Measurements from ENCODE around the gene ARVCF.

Gene ARVCF

GRCh38 chr22:20056161-20056560, 39.5 kb upstream of the ARVCF start:
- H3K4me3 ChIP-seq (ENCODE audit: low read length): no peak overlapping the region
- no peak for DNase-seq (ENCODE audit: low read depth)
- TF ChIP-seq, protein P1, sequence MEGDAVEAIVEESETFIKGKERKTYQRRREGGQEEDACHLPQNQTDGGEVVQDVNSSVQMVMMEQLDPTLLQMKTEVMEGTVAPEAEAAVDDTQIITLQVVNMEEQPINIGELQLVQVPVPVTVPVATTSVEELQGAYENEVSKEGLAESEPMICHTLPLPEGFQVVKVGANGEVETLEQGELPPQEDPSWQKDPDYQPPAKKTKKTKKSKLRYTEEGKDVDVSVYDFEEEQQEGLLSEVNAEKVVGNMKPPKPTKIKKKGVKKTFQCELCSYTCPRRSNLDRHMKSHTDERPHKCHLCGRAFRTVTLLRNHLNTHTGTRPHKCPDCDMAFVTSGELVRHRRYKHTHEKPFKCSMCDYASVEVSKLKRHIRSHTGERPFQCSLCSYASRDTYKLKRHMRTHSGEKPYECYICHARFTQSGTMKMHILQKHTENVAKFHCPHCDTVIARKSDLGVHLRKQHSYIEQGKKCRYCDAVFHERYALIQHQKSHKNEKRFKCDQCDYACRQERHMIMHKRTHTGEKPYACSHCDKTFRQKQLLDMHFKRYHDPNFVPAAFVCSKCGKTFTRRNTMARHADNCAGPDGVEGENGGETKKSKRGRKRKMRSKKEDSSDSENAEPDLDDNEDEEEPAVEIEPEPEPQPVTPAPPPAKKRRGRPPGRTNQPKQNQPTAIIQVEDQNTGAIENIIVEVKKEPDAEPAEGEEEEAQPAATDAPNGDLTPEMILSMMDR (conservative IDR thresholded peaks at IDR 0.05; ENCODE audit: low read length): no peak

- no peak overlapping the region for H3K4me3 ChIP-seq (ENCODE audit: low read length)
- no peak for DNase-seq (ENCODE audit: low read depth)
- TF ChIP-seq, protein P1 (conservative IDR thresholded peaks at IDR 0.05; ENCODE audit: low read length): no peak
Measured at GRCh38 chr22:20055654-20056053, 39.0 kb upstream of the ARVCF start.

DNA sequence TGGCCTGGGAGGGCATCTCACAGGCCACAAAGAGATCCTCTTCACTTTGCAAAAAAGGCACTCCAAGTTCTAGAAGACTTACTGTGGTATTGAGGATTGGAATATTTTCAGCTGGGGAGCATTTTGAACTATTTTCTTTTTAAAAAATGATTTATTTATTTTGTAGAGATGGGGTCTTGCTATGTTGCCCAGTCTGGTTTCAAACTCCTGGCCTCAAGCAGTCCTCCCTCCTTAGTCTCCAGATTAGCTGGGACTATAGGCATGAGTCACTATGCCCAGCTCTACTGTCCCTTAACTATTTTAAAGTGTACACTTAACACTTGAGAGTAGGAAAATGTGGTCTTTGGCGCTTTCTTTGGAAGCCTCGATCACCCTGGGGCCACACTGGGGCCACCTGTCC, 38.5 kb upstream of the ARVCF start:
- H3K4me3 ChIP-seq (ENCODE audit: low read length): no peak overlapping the region
- TF ChIP-seq, protein P1 (conservative IDR thresholded peaks at IDR 0.05; ENCODE audit: low read length): no peak
- no peak for DNase-seq (ENCODE audit: low read depth)

GRCh38 chr22:20054485-20054884, 37.9 kb upstream of the ARVCF start:
- TF ChIP-seq, protein P1 (conservative IDR thresholded peaks at IDR 0.05; ENCODE audit: low read length): no peak
- no peak overlapping the region for H3K4me3 ChIP-seq (ENCODE audit: low read length)
- DNase-seq (ENCODE audit: low read depth): no peak

GRCh38 chr22:20054034-20054427, 37.4 kb upstream of the ARVCF start:
- no peak for DNase-seq (ENCODE audit: low read depth)
- no peak overlapping the region for H3K4me3 ChIP-seq (ENCODE audit: low read length)
- TF ChIP-seq, protein P1 (conservative IDR thresholded peaks at IDR 0.05; ENCODE audit: low read length): no peak

- TF ChIP-seq, protein P1 (conservative IDR thresholded peaks at IDR 0.05; ENCODE audit: low read length): no peak
- no peak for DNase-seq (ENCODE audit: low read depth)
- H3K4me3 ChIP-seq (ENCODE audit: low read length): no peak overlapping the region
Measured at GRCh38 chr22:20053407-20054033, 36.9 kb upstream of the ARVCF start.

Data from AG10803 (cell line).